HG02852 (cell line): ENCODE results near the gene NXNL2.

Source experiments
- ATAC-seq: cut with Tn5 transposase; IDR thresholded peaks from one replicate; pipeline ENCODE4 v1.9.1; 2021; ENCODE audit warnings: mild to moderate bottlenecking, moderate library complexity; ENCODE audit not compliant: unreplicated experiment

The NXNL2 gene

DNA sequence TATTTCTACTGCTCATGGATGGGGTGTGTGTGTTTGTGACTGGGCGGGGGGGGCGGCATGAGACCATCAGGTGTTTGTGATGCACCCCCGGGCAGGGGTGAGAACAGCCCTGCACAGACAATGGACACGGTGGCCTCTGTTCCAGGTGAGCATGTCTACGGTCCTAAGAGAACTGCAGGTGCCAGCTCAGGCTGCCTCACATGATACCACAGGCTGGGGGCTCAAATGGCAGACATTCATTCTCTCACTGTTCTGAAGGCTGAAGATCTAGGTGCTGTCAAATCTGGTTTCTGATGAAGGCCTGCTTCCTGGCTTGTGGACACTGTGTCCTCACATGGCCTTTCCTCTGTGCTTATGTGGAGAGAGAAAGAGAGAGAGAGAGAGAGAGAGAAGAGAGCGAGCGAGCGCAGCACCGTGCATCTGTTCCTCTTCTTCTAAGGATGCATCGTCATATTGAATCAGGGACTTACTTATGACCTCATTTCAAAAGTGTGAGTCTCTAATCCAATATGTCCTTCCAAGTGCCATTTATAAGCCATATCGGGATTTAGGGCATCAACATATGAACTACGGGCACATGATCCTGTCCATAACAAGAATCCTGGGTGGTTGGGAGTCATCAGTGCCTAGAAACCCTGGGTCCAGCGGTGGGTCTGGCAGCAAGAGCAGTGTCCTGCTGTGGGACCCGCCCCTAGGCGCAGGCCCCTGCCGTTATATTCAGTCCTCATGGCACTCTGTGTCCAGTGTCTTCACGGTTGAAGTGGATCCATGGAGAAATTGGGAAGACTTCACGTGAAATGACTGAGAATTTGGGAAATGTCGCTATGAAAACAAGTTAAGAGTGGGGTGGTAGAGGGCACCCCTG lies 42.5 kb downstream of the NXNL2 start:
- no peak for ATAC-seq

DNA sequence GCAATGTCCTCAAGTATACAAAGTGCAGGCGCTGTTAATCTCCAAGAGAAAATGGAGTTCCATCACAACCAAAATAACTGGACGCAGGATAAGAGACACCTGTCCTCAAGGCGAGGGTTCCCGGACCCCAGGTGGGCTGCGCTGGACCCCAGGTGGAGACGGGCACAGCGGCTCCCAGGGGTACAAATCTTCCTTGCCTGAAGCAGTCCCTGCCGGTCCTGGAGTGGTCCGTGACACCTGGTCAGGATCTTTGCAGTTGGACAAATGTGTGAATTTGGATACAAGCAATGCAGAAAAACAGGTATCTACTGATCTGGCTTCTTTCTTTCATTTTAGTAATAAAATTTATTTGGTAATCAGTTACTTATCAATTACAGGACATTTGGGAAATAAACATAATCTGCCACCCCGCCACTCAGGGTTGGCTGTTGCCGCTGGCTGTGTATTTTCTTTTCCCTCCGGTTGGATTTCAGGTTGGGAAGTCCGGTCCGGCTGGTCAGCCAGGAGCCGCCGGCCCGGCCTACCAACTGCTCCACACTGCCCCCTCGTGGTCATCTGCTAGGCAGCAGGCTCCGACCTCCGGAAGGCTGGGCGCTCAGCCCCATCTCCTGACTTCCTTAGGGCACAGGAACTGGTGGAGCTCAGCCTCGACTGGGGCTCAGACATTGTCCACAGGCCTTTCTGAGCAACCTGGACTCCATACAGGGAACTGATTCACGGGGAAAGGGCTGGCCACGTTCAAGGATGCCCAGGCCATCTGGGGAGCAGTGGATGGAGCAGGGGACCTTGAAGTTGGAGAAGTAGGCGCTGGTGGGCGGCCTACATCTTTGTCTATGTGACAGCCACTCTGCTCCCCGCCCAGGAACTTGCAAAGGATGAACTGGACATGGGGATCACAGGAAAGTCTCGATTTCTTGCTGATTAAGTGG lies 43.4 kb downstream of the NXNL2 start:
- ATAC-seq = peak; percentile 66

DNA sequence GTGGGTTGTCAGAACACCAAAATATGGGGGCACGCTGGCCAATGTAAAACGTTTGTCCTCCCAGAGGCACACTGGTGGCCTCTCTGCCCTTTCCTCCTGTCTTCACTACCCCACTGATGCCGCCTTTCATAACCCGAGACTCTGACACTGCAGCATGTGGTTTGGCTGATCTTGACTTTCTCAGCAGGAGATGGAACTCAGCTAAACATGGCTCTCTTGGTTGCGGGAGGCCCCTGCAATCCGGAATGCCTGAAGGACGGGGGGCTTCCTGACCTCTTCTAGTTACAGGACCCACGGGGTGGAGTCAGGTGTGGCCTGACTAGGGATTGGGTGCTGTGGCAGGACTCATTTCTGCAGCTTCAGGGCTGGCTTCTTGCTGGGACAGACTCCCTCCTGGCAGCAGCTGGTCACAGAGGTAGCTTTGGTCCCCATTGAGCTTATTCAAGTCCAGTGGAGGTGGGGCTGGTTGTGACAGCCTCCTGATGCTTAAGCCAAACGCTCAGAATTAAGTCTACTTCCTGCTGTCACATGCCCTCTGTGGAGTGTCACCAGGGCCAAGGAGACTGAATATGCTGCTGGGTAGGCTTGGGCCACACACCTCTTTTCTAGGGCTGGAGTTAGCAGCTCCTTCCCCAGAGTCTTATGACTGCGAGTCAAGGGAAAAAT lies 44.2 kb downstream of the NXNL2 start:
- ATAC-seq = no peak

DNA sequence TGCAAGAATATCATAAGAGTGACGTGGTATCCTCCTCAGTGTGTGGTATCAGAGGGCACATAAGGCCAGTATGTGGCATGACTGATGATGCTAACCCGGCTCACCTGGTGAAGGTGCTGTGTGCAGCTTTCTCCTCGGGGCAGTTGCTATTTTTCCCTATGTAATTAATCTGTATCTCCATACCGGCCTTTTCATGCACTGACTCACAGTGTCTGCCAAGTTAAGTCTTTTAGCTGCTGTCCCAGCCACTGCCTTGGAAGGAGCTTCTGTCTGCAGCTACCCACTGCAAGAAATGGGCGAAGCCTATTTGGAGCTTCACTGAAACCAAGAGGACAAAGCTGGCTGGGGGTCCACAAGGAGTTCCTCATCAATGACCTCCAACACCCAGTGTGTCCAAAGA lies 46.0 kb downstream of the NXNL2 start:
- no peak for ATAC-seq

DNA sequence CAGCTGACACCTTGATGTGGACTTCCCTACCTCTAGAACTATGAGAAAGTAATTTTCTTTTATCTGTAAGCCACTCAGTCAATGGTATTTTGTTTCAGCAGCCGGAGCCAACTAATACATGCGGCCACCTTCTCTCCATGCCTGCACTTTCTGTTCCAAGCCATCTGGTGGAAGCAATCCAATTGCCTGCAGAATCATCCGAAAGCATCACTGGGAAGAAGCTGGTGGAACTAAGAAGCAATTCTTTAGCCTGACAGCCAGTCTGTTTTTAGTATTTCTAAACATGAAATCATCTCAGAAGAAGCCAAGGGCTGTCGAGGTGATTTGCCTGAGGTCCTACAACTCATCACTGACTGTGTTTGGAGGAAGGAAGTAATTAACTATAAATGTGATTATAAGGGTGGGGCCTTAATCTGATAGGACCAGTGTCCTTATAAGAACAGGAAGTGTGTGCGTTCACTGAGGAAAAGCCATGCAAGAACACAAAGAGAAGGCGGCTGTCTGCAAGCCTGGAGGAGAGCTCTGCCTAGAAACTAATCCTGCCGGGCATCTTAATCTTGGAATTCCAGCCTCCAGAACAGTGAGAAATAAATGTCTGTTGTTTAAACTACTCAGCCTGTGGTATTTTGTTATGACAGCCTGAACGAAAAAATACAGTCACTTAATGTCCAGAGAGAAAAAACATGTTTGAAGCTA lies 49.1 kb downstream of the NXNL2 start:
- ATAC-seq = no peak

GRCh38 chr9:88585426-88585825 lies 50.4 kb downstream of the NXNL2 start:
- ATAC-seq = no peak

GRCh38 chr9:88586452-88586851 lies 51.5 kb downstream of the NXNL2 start:
- ATAC-seq = no peak

DNA sequence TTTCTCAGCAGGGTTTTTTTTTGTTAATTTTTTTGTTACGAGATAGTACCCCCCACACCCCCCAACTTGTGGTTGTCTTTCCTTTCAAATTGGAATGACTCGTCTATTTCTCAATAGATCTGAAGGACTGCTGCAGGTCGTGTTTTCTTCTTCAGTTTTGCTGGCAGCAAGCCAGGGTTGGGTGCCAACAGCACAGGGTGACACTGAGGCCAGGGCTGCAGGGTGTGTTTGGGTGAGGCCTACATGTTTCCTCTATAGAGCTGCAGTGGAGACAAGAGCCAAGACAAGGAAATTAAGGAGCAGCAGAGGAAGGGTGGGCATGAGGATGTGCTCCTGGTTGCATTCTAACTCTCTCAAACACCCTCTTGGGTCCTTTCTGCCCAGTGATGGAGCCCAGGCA lies 52.2 kb downstream of the NXNL2 start:
- ATAC-seq = no peak

DNA sequence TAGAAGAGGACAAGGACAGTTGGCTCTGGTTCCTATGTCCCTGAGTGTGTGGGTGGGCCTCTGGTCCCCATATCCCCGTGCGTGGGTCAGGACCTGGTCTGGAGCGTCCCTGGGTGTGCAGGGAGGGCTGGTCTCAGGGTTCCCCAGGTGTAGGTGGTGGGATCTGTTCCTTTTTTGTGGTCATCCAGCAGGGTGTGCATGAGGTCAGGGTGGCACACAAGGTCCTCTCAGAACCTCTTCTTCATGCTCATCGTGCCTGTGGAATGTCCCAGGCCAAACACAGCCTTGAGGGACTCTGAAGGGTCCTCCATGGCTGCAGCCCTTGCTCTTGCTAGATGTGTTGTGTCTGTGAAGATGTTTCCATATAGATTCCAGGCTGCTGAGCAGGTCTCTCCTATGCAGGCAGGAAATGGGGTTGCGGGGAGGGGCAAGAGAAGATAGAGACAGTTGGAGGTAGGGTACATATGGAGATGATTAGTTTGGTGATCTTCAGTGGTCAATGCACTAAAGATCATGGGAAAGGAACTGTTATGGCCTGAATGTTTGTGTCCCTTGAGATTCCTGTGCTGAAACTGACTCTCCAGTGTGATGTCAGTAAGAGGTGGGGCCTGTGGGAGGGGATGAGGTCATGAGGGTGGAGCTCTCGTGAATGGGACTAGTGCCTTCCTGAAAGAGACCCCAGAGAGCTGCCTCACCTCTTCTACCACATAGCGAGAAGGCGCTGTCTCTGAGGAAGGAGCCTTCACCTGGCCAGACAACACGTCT lies 53.1 kb downstream of the NXNL2 start:
- ATAC-seq = no peak

- no peak for ATAC-seq
Observed at GRCh38 chr9:88589656-88590055, 54.7 kb downstream of the NXNL2 start.

GRCh38 chr9:88590558-88591146 lies 55.7 kb downstream of the NXNL2 start:
- no peak for ATAC-seq

DNA sequence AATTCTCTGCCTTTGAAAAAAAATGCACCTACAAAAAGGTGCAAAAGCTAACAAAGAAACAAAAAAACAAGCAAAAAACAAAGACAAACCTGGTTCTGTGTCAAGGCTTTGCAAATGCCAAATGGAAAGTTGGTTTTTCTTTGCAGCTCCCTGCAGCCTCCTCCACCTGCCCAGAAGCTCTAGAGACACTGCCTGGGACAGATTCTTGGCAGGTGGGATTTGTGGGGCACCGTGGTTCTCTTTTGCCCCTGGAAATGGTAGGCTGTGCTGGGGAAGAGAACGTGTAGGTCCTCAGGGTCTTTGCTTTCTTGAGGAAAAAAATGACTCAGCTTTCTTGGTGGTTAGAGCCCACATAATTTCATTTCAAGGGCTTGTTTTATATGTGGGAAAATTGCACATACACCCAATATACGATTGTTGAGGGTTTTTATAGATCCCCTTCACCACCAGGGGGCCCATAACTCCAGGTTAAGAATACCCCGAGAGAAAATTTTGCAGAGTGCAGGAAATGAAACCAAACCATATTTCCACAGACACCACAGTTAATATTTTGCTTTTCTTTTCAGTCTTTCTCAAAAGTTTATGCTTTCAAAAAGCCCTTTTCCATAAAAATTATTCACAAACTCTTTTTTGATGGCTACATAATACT lies 58.7 kb downstream of the NXNL2 start:
- ATAC-seq = peak; percentile 78
